Measurements from ENCODE around the gene OMP. TPM values are rescaled to one million over a fixed set of nuclear protein-coding genes. Genes with fewer than 3 reads are reported as not detected.
A peak's percentile ranks its signal among the peaks of the same experiment; 100 is the strongest.

OMP gene
- polyA plus RNA-seq, 3 donors = not detected

- no peak overlapping the region for H3K4me3 Mint-ChIP-seq
- H3K27me3 Mint-ChIP-seq (ENCODE audit: low read depth in 3 of 3) = peaks cover 1 to 6% (median 6%) of the 10 kb centered on the region in 3 donors
- no peak for TF ChIP-seq CTCF (IDR thresholded peaks at IDR 0.05)
- peak overlapping the region in 1 of 7 donors; percentile 24 for H3K27ac Mint-ChIP-seq
- no peaks in the 10 kb centered on the region for H3K4me1 Mint-ChIP-seq
- H3K9me3 Mint-ChIP-seq = peaks cover 0 to 7% (median 0%) of the 10 kb centered on the region in 7 donors
- no peaks in the 10 kb centered on the region for H3K36me3 ChIP-seq (replicated peaks in 1 of 2; ENCODE audit: control insufficient read depth in 1 of 2, insufficient read depth in 2 of 2, low read length in 2 of 2)
- H3K9me3 ChIP-seq (replicated peaks in 1 of 2; ENCODE audit: control insufficient read depth in 1 of 2, insufficient read depth in 1 of 2, low read length in 2 of 2) = no peaks in the 10 kb centered on the region
- no peak overlapping the region for H3K4me2 ChIP-seq (replicated peaks; ENCODE audit: extremely low read depth, low read length, poor library complexity, severe bottlenecking)
- H3K27ac ChIP-seq (ENCODE audit: low read depth in 1 of 2, low read length in 2 of 2) = no peak overlapping the region
- no peak overlapping the region for H2AFZ ChIP-seq (ENCODE audit: insufficient read depth, low read depth, low read length, poor library complexity, severe bottlenecking)
- no peaks in the 10 kb centered on the region for H3K4me1 ChIP-seq (ENCODE audit: control insufficient read depth in 1 of 2, insufficient read depth in 2 of 2, low read length in 2 of 2)
- H3K4me3 ChIP-seq (replicated peaks in 1 of 3; ENCODE audit: low read depth in 2 of 3, low read length in 3 of 3) = no peak overlapping the region
- no peak overlapping the region for H3K9ac ChIP-seq (ENCODE audit: insufficient read depth, low read length, poor library complexity, severe bottlenecking)
- intact Hi-C loops (cut with micrococcal nuclease) = no loop called here
- no peaks in the 10 kb centered on the region for H4K20me1 ChIP-seq (ENCODE audit: insufficient read depth, low read length)
- no peaks in the 10 kb centered on the region for H3K79me2 ChIP-seq (ENCODE audit: insufficient read depth, low read length)
- H3K36me3 Mint-ChIP-seq = no peaks in the 10 kb centered on the region
- H3K27me3 ChIP-seq (ENCODE audit: control insufficient read depth in 2 of 2, insufficient read depth in 2 of 2, low read length in 2 of 2) = no peaks in the 10 kb centered on the region
- WGBS (ENCODE audit: insufficient coverage) = 96% methylated on average over 13 of the region's 14 CpGs
- DNase-seq = no peak
Observed at GRCh38 chr11:77100166-77101042, 2.2 kb upstream of the OMP start.

- H3K36me3 Mint-ChIP-seq = no peaks in the 10 kb centered on the region
- H3K9ac ChIP-seq (ENCODE audit: insufficient read depth, low read length, poor library complexity, severe bottlenecking) = no peak overlapping the region
- no peak overlapping the region for H3K4me3 ChIP-seq (replicated peaks in 1 of 3; ENCODE audit: low read depth in 2 of 3, low read length in 3 of 3)
- 94% methylated on average over 4 of the region's 5 CpGs for WGBS (ENCODE audit: insufficient coverage)
- H3K27ac ChIP-seq (ENCODE audit: low read depth in 1 of 2, low read length in 2 of 2) = no peak overlapping the region
- no peak for DNase-seq
- H4K20me1 ChIP-seq (ENCODE audit: insufficient read depth, low read length) = no peaks in the 10 kb centered on the region
- peak; percentile 45 for TF ChIP-seq CTCF (IDR thresholded peaks at IDR 0.05)
- H3K9me3 Mint-ChIP-seq = peaks cover 0 to 7% (median 0%) of the 10 kb centered on the region in 7 donors
- no peak overlapping the region for H2AFZ ChIP-seq (ENCODE audit: insufficient read depth, low read depth, low read length, poor library complexity, severe bottlenecking)
- no peak overlapping the region for H3K4me3 Mint-ChIP-seq
- H3K4me1 Mint-ChIP-seq = peaks cover 1% of the 10 kb centered on the region
- H3K27me3 ChIP-seq (ENCODE audit: control insufficient read depth in 2 of 2, insufficient read depth in 2 of 2, low read length in 2 of 2) = no peaks in the 10 kb centered on the region
- H3K27me3 Mint-ChIP-seq (ENCODE audit: low read depth in 3 of 3) = peaks cover 1 to 6% (median 4%) of the 10 kb centered on the region in 3 donors
- H3K36me3 ChIP-seq (replicated peaks in 1 of 2; ENCODE audit: control insufficient read depth in 1 of 2, insufficient read depth in 2 of 2, low read length in 2 of 2) = no peaks in the 10 kb centered on the region
- H3K4me1 ChIP-seq (ENCODE audit: control insufficient read depth in 1 of 2, insufficient read depth in 2 of 2, low read length in 2 of 2) = no peaks in the 10 kb centered on the region
- H3K9me3 ChIP-seq (replicated peaks in 1 of 2; ENCODE audit: control insufficient read depth in 1 of 2, insufficient read depth in 1 of 2, low read length in 2 of 2) = no peaks in the 10 kb centered on the region
- peak overlapping the region in 1 of 7 donors; percentile 6 for H3K27ac Mint-ChIP-seq
- H3K4me2 ChIP-seq (replicated peaks; ENCODE audit: extremely low read depth, low read length, poor library complexity, severe bottlenecking) = no peak overlapping the region
- intact Hi-C loops (cut with micrococcal nuclease) = no loop called here
- no peaks in the 10 kb centered on the region for H3K79me2 ChIP-seq (ENCODE audit: insufficient read depth, low read length)
Observed at GRCh38 chr11:77101043-77101537, 1.6 kb upstream of the OMP start.
